Effector memory CD8-positive, alpha-beta T cell (primary cell): ENCODE results near the gene COL5A1.

Source experiments
- ATAC-seq: fragments of 150-1000 bp; cut with Tn5 transposase; replicated peaks from 2 replicates; pipeline ENCODE4 v1.10.0; 2021; ENCODE audit warnings: mild to moderate bottlenecking, moderate library complexity
- DNase-seq, 3 experiments: peaks; one replicate each; pipeline ENCODE4 v3.0.0; 2021
- H3K27ac Mint-ChIP-seq, 2 donors: one replicate each; pipeline ENCODE4 v1.8.0; 2022; ENCODE audit warnings: mild to moderate bottlenecking in 2 of 2, mixed read lengths in 2 of 2, moderate library complexity in 2 of 2
- H3K27me3 Mint-ChIP-seq, 2 donors: one replicate each; pipeline ENCODE4 v1.8.0; 2022; ENCODE audit warnings: mixed read lengths in 2 of 2
- H3K36me3 Mint-ChIP-seq: one replicate; pipeline ENCODE4 v1.8.0; 2022; ENCODE audit warnings: mild to moderate bottlenecking, moderate library complexity, mixed read lengths; ENCODE audit not compliant: insufficient read depth
- H3K4me1 Mint-ChIP-seq, 2 donors: one replicate each; pipeline ENCODE4 v1.8.0; 2022; ENCODE audit warnings: low read depth in 2 of 2, mixed read lengths in 2 of 2
- H3K4me3 Mint-ChIP-seq, 2 donors: one replicate each; pipeline ENCODE4 v1.8.0; 2022; ENCODE audit warnings: mild to moderate bottlenecking in 2 of 2, mixed read lengths in 2 of 2, moderate library complexity in 2 of 2
- H3K9me3 Mint-ChIP-seq, 2 donors: one replicate each; pipeline ENCODE4 v1.8.0; 2022; ENCODE audit warnings: mixed read lengths in 2 of 2

Gene COL5A1

GRCh38 chr9:134858051-134858841 lies 216.6 kb downstream of the COL5A1 start:
- H3K36me3 Mint-ChIP-seq = no peaks in the 10 kb centered on the region
- no peaks in the 10 kb centered on the region for H3K9me3 Mint-ChIP-seq
- ATAC-seq = no peak
- H3K27me3 Mint-ChIP-seq = peaks cover 32 to 77% of the 10 kb centered on the region in 2 donors
- DNase-seq = no peak
- no peak overlapping the region for H3K4me3 Mint-ChIP-seq
- H3K4me1 Mint-ChIP-seq = no peaks in the 10 kb centered on the region
- H3K27ac Mint-ChIP-seq = no peak overlapping the region

- no peak overlapping the region for H3K4me3 Mint-ChIP-seq
- H3K27ac Mint-ChIP-seq = no peak overlapping the region
- DNase-seq (no peak), ATAC-seq (no peak)
- H3K36me3 Mint-ChIP-seq = no peaks in the 10 kb centered on the region
- H3K4me1 Mint-ChIP-seq = no peaks in the 10 kb centered on the region
- H3K27me3 Mint-ChIP-seq = peaks cover 32 to 69% of the 10 kb centered on the region in 2 donors
- no peaks in the 10 kb centered on the region for H3K9me3 Mint-ChIP-seq
These were observed 218.9 kb downstream of the COL5A1 start for GRCh38 chr9:134860510-134860909.

GRCh38 chr9:134861595-134862334 lies 220.2 kb downstream of the COL5A1 start:
- Mint-ChIP-seq H3K4me1 (no peaks in the 10 kb centered on the region), H3K27me3 (peaks cover 23 to 57% of the 10 kb centered on the region in 2 donors), H3K9me3 (no peaks in the 10 kb centered on the region), H3K36me3 (no peaks in the 10 kb centered on the region), H3K27ac (no peak overlapping the region), H3K4me3 (no peak overlapping the region)
- ATAC-seq = no peak
- no peak for DNase-seq

GRCh38 chr9:134863306-134863902 lies 221.8 kb downstream of the COL5A1 start:
- no peak overlapping the region for H3K27ac Mint-ChIP-seq
- no peaks in the 10 kb centered on the region for H3K9me3 Mint-ChIP-seq
- ATAC-seq (no peak), DNase-seq (no peak)
- no peaks in the 10 kb centered on the region for H3K4me1 Mint-ChIP-seq
- no peaks in the 10 kb centered on the region for H3K36me3 Mint-ChIP-seq
- no peak overlapping the region for H3K4me3 Mint-ChIP-seq
- peaks cover 10 to 46% of the 10 kb centered on the region in 2 donors for H3K27me3 Mint-ChIP-seq

- peaks cover 4 to 48% of the 10 kb centered on the region in 2 donors for H3K27me3 Mint-ChIP-seq
- no peak overlapping the region for H3K4me3 Mint-ChIP-seq
- H3K27ac Mint-ChIP-seq = no peak overlapping the region
- no peaks in the 10 kb centered on the region for H3K4me1 Mint-ChIP-seq
- no peak for ATAC-seq
- H3K36me3 Mint-ChIP-seq = no peaks in the 10 kb centered on the region
- DNase-seq = no peak
- no peaks in the 10 kb centered on the region for H3K9me3 Mint-ChIP-seq
These were observed 222.6 kb downstream of the COL5A1 start for GRCh38 chr9:134863941-134864820.

- Mint-ChIP-seq H3K4me1 (no peaks in the 10 kb centered on the region), H3K36me3 (no peaks in the 10 kb centered on the region), H3K27me3 (peaks cover 9 to 50% of the 10 kb centered on the region in 2 donors), H3K27ac (no peak overlapping the region), H3K4me3 (no peak overlapping the region), H3K9me3 (no peaks in the 10 kb centered on the region)
- ATAC-seq = no peak
- no peak for DNase-seq
These were observed 223.2 kb downstream of the COL5A1 start for GRCh38 chr9:134864821-134865190.

GRCh38 chr9:134867917-134868750 lies 226.5 kb downstream of the COL5A1 start:
- Mint-ChIP-seq H3K9me3 (no peaks in the 10 kb centered on the region), H3K4me1 (no peaks in the 10 kb centered on the region), H3K27ac (no peak overlapping the region), H3K27me3 (peaks cover 4 to 51% of the 10 kb centered on the region in 2 donors), H3K36me3 (no peaks in the 10 kb centered on the region), H3K4me3 (no peak overlapping the region)
- ATAC-seq (no peak), DNase-seq (no peak)

- ATAC-seq (no peak), DNase-seq (no peak)
- Mint-ChIP-seq H3K27me3 (peaks cover 4 to 56% of the 10 kb centered on the region in 2 donors), H3K9me3 (no peaks in the 10 kb centered on the region), H3K4me1 (no peaks in the 10 kb centered on the region), H3K27ac (no peak overlapping the region), H3K36me3 (no peaks in the 10 kb centered on the region), H3K4me3 (no peak overlapping the region)
These were observed 227.3 kb downstream of the COL5A1 start for GRCh38 chr9:134868751-134869553.

GRCh38 chr9:134869554-134870300 lies 228.1 kb downstream of the COL5A1 start:
- H3K9me3 Mint-ChIP-seq = no peaks in the 10 kb centered on the region
- ATAC-seq = no peak
- no peak for DNase-seq

GRCh38 chr9:134870301-134870694 lies 228.7 kb downstream of the COL5A1 start:
- Mint-ChIP-seq H3K27ac (no peak overlapping the region), H3K4me1 (no peaks in the 10 kb centered on the region), H3K27me3 (peaks cover 4 to 52% of the 10 kb centered on the region in 2 donors), H3K9me3 (no peaks in the 10 kb centered on the region), H3K36me3 (no peaks in the 10 kb centered on the region), H3K4me3 (no peak overlapping the region)
- no peak for DNase-seq
- no peak for ATAC-seq

More at GRCh38 chr9:134869554-134870300, 228.1 kb downstream of the COL5A1 start:
- Mint-ChIP-seq H3K27me3 (peaks cover 4 to 52% of the 10 kb centered on the region in 2 donors), H3K36me3 (no peaks in the 10 kb centered on the region), H3K4me1 (no peaks in the 10 kb centered on the region), H3K4me3 (no peak overlapping the region), H3K27ac (no peak overlapping the region)
